Endodermal cell (in vitro differentiated cells): ENCODE measurements around the gene BICDL2. TPM values are rescaled to one million over a fixed set of nuclear protein-coding genes. Genes with fewer than 3 reads are reported as not detected.
"Not testable (repeated sequence)": the region's sequence is repeated elsewhere in the genome, so short reads cannot be mapped to it uniquely, and the experiment has no call there.

ENCODE experiments used
- DNase-seq: peaks from one replicate; pipeline ENCODE4 v3.0.0-alpha.2; 2017
- H3K27ac ChIP-seq: 2 replicates; pipeline ENCODE4 v1.5.1; 2013; ENCODE audit warnings: mild to moderate bottlenecking, low read depth, low read length, moderate library complexity
- H3K27me3 ChIP-seq: 2 replicates; pipeline ENCODE4 v1.6.1; 2013; ENCODE audit warnings: mild to moderate bottlenecking, low read length, moderate library complexity; ENCODE audit not compliant: insufficient read depth, control insufficient read depth, poor library complexity, severe bottlenecking
- H3K36me3 ChIP-seq: 2 replicates; pipeline ENCODE4 v1.7.0; 2013; ENCODE audit warnings: mild to moderate bottlenecking, low read length, moderate library complexity; ENCODE audit not compliant: control insufficient read depth, insufficient read depth
- H3K4me1 ChIP-seq: one replicate; pipeline ENCODE4 v1.7.0; 2013; ENCODE audit warnings: low read length; ENCODE audit not compliant: control insufficient read depth, insufficient read depth
- H3K4me3 ChIP-seq: 2 replicates; pipeline ENCODE4 v1.5.1; 2013; ENCODE audit warnings: mild to moderate bottlenecking, low read length, moderate library complexity
- H3K9ac ChIP-seq: 2 replicates; pipeline ENCODE4 v1.6.1; 2013; ENCODE audit warnings: mild to moderate bottlenecking, low read length, moderate library complexity; ENCODE audit not compliant: poor library complexity, severe bottlenecking; ENCODE audit errors: extremely low read depth
- H3K9me3 ChIP-seq: 2 replicates; pipeline ENCODE4 v1.6.1; 2013; ENCODE audit warnings: mild to moderate bottlenecking, low read length, moderate library complexity; ENCODE audit not compliant: control insufficient read depth
- H3K27ac Mint-ChIP-seq: 2 replicates; pipeline ENCODE4 v1.8.0; 2020; ENCODE audit warnings: mixed read lengths
- H3K27me3 Mint-ChIP-seq: 2 replicates; pipeline ENCODE4 v1.8.0; 2021; ENCODE audit warnings: mild to moderate bottlenecking, mixed read lengths; ENCODE audit not compliant: insufficient read depth
- H3K36me3 Mint-ChIP-seq: 2 replicates; pipeline ENCODE4 v1.8.0; 2020; ENCODE audit warnings: low read depth, mixed read lengths
- H3K4me1 Mint-ChIP-seq: 2 replicates; pipeline ENCODE4 v1.8.0; 2020; ENCODE audit warnings: mixed read lengths
- H3K4me3 Mint-ChIP-seq: 2 replicates; pipeline ENCODE4 v1.8.0; 2020; ENCODE audit warnings: mild to moderate bottlenecking, moderate library complexity, mixed read lengths
- H3K9me3 Mint-ChIP-seq: 2 replicates; pipeline ENCODE4 v1.8.0; 2020; ENCODE audit warnings: mild to moderate bottlenecking, mixed read lengths
- WGBS, 2 experiments: methylation state at CpG; one replicate each; pipeline versions ENCODE4 v1.1.5 to v1.1.7; 2013; ENCODE audit warnings: missing lambda C conversion rate in 2 of 2, mixed read lengths in 1 of 2; ENCODE audit not compliant: insufficient coverage in 1 of 2, insufficient read length in 1 of 2; 5-methylcytosine and 5-hydroxymethylcytosine counted together
- total RNA-seq, 2 donors: library from RNA; stranded (reverse); fragmentation: NEBNext Ultra II Directional in 1 of 2; extraction: Animal tissue kit (Norgen Biotek cat#: 25700) in 1 of 2; gene quantifications; 2 replicates in 1 of 2; 3 replicates in 1 of 2; pipeline ENCODE4 v1.2.1, GENCODE V29; 2021
- TF ChIP-seq, protein P1 (sequence below): fragments of 200-600 bp; sonication (generic); conservative IDR thresholded peaks from 2 replicates; pipeline ENCODE4 v1.5.0; 2021; ENCODE audit warnings: antibody characterized with exemption, mild to moderate bottlenecking

The BICDL2 gene
- total RNA-seq, 2 donors from 2014 or later: 4.7 to 8.2 TPM

DNA sequence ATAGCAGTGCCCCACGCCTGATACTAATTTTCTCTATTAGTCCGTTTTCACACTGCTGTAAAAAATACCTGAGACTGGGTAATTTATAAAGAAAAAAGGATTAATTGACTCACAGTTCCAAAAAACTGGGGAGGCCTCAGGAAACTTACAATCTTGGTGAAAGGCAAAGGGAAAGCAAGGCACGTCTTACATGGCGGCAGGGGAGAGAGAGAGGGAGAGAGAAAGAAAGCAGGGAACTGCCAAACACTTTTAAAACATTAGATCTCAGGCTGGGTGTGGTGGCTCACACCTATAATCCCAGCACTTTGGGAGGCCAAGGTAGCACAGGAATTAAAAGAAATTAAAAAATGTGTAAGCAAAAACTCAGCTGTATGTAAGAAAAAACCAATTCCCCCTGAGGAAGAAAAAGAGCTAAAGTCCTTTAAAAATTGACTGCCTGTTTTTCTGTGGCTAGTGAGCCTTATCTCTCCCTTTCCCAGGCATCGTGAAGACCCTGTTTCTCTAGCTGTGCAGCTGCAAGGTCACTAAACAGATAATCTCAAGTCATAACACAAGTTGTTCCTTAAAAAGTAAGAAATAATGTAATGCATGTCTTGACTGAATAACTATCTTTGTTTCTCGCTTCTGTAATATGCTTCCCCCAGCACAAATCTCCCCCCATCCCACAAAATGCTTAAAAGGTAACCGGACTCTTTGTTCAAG is 48.4 kb upstream of the BICDL2 start:
- TF ChIP-seq, protein P1, sequence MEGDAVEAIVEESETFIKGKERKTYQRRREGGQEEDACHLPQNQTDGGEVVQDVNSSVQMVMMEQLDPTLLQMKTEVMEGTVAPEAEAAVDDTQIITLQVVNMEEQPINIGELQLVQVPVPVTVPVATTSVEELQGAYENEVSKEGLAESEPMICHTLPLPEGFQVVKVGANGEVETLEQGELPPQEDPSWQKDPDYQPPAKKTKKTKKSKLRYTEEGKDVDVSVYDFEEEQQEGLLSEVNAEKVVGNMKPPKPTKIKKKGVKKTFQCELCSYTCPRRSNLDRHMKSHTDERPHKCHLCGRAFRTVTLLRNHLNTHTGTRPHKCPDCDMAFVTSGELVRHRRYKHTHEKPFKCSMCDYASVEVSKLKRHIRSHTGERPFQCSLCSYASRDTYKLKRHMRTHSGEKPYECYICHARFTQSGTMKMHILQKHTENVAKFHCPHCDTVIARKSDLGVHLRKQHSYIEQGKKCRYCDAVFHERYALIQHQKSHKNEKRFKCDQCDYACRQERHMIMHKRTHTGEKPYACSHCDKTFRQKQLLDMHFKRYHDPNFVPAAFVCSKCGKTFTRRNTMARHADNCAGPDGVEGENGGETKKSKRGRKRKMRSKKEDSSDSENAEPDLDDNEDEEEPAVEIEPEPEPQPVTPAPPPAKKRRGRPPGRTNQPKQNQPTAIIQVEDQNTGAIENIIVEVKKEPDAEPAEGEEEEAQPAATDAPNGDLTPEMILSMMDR: no peak
- peaks cover 8% of the 10 kb centered on the region for H3K4me1 Mint-ChIP-seq
- no peaks in the 10 kb centered on the region for H3K36me3 ChIP-seq

DNA sequence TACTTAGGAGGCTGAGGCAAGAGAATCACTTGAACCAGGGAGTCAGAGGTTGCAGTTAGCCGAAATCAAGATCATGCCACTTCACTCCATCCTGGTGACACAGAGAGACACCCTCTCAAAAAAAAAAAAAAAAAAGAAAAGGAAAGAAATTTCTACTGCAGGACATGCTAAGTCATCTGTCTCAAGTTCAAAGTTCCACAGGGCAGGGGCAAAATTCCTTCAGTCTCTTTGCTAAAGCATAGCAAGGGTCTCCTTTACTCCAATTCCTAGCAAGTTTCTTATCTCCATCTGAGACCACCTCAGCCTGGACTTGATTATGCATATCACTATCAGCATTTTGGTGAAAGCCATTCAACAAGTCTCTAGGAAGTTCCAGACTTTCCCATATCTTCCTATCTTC is 47.7 kb upstream of the BICDL2 start:
- H3K4me1 ChIP-seq: no peaks in the 10 kb centered on the region
- 91 to 100% methylated on average over 1 of the region's 1 CpG for WGBS, 2 experiments
- H3K27ac ChIP-seq: no peak overlapping the region
- H3K9me3 ChIP-seq: no peaks in the 10 kb centered on the region
- Mint-ChIP-seq H3K4me3 (no peak overlapping the region), H3K4me1 (peaks cover 10% of the 10 kb centered on the region), H3K9me3 (peaks cover 3% of the 10 kb centered on the region), H3K27ac (no peak overlapping the region), H3K27me3 (no peaks in the 10 kb centered on the region), H3K36me3 (peaks cover 8% of the 10 kb centered on the region)
- DNase-seq: no peak
- no peaks in the 10 kb centered on the region for H3K36me3 ChIP-seq
- no peak overlapping the region for H3K9ac ChIP-seq
- no peak overlapping the region for H3K4me3 ChIP-seq
- H3K27me3 ChIP-seq: no peaks in the 10 kb centered on the region
- TF ChIP-seq, protein P1: no peak

More for the DNA sequence above, 48.4 kb upstream of the BICDL2 start:
- H3K9me3 ChIP-seq: no peaks in the 10 kb centered on the region
- H3K27me3 ChIP-seq: no peaks in the 10 kb centered on the region
- H3K4me1 ChIP-seq: no peaks in the 10 kb centered on the region
- Mint-ChIP-seq H3K9me3 (peaks cover 3% of the 10 kb centered on the region), H3K27me3 (no peaks in the 10 kb centered on the region), H3K4me3 (no peak overlapping the region), H3K36me3 (peaks cover 8% of the 10 kb centered on the region), H3K27ac (no peak overlapping the region)
- WGBS, 2 experiments: 89 to 91% methylated on average over 5 to 7 of the region's 7 CpGs
- H3K27ac ChIP-seq: no peak overlapping the region
- no peak overlapping the region for H3K4me3 ChIP-seq
- no peak overlapping the region for H3K9ac ChIP-seq
- DNase-seq: no peak

DNA sequence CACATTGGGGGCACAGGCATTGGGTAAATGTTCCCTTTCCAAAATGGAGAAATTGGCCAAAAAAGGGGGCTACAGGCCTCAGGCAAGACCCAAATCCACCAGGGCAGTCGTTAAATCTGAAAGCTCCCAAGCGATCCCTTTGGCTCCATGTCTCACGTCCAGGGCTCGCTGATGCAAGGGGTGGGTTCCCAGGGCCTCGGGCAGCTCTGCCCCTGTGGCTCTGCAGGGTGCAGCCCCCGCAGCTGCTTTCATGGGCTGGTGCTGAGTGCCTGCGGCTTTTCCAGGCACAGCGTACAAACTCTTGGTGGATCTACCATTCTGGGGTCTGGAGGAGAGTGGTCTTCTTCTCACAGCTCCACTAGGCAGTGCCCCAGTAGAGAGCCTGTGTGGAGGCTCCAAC is 46.7 kb upstream of the BICDL2 start:
- H3K27ac Mint-ChIP-seq, H3K9me3 ChIP-seq, H3K36me3 ChIP-seq, H3K9me3 Mint-ChIP-seq, H3K4me1 ChIP-seq, DNase-seq, H3K36me3 Mint-ChIP-seq, H3K27ac ChIP-seq, H3K27me3 Mint-ChIP-seq, H3K4me3 Mint-ChIP-seq, H3K4me3 ChIP-seq, H3K9ac ChIP-seq, H3K27me3 ChIP-seq: not testable (repeated sequence)
- H3K4me1 Mint-ChIP-seq: peaks cover 13% of the 10 kb centered on the region
- WGBS, 2 experiments: 90 to 93% methylated on average over 7 to 8 of the region's 8 CpGs

DNA sequence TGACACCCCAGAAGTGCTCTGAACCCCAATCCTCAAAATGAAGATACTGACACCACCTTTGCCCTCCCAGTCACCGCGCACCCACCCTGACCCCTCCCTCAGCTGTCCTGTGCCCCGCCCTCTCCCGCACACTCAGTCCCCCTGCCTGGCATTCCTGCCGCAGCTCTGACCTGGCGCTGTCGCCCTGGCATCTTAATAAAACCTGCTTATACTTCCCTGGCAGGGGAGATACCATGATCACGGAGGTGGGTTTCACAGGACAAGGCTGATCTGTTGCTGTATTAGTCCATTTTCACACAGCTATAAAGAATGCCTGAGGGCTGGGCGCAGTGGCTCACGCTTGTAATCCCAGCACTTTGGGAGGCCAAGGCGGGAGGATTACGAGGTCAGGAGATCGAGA is 45.2 kb upstream of the BICDL2 start:
- not testable (repeated sequence) for DNase-seq, H3K27me3 ChIP-seq, H3K27me3 Mint-ChIP-seq, H3K4me3 Mint-ChIP-seq, H3K9me3 Mint-ChIP-seq, H3K4me3 ChIP-seq, H3K9me3 ChIP-seq, H3K4me1 ChIP-seq, H3K36me3 Mint-ChIP-seq, H3K9ac ChIP-seq, H3K36me3 ChIP-seq, H3K4me1 Mint-ChIP-seq, H3K27ac ChIP-seq, H3K27ac Mint-ChIP-seq
- WGBS, 2 experiments: 96 to 97% methylated on average over 8 to 13 of the region's 13 CpGs
